ENCODE data around the gene SEPTIN2. TPM values are rescaled to one million over a fixed set of nuclear protein-coding genes. Genes with fewer than 3 reads are reported as not detected.

SEPTIN2 gene
- total and polyA plus RNA-seq, 2 experiments from 2014 or later, result 315 to 373 TPM

- Histone ChIP-seq H4K20me1 (ENCODE audit: insufficient read depth, poor library complexity, severe bottlenecking) (peaks cover 54% of the 10 kb centered on the region), H3K4me1 (ENCODE audit: insufficient read depth) (peaks cover 23% of the 10 kb centered on the region), H3K36me3 (replicated peaks; ENCODE audit: insufficient read depth, low read depth) (no peaks in the 10 kb centered on the region), H3K9me2 (replicated peaks; ENCODE audit: insufficient read depth) (no peaks in the 10 kb centered on the region), H3K4me3 (peak overlapping the region; percentile 37), H3K27ac (peak overlapping the region; percentile 99), H3K4me2 (peak overlapping the region; percentile 92), H3K27me3 (no peaks in the 10 kb centered on the region), H2AFZ (no peak overlapping the region), H3K9me3 (ENCODE audit: low read depth) (no peaks in the 10 kb centered on the region), H3K79me2 (peaks cover 89% of the 10 kb centered on the region)
- 90% methylated on average over 8 of the region's 8 CpGs for WGBS (ENCODE audit: low lambda C conversion rate, missing lambda C conversion rate)
- no peak for TF ChIP-seq EZH2 (IDR thresholded peaks at IDR 0.05; ENCODE audit: borderline replicate concordance)
- no peak for DNase-seq (ENCODE audit: low spot score)
These were observed 2.1 kb upstream of the SEPTIN2 start for GRCh38 chr2:241313543-241314095.

DNA sequence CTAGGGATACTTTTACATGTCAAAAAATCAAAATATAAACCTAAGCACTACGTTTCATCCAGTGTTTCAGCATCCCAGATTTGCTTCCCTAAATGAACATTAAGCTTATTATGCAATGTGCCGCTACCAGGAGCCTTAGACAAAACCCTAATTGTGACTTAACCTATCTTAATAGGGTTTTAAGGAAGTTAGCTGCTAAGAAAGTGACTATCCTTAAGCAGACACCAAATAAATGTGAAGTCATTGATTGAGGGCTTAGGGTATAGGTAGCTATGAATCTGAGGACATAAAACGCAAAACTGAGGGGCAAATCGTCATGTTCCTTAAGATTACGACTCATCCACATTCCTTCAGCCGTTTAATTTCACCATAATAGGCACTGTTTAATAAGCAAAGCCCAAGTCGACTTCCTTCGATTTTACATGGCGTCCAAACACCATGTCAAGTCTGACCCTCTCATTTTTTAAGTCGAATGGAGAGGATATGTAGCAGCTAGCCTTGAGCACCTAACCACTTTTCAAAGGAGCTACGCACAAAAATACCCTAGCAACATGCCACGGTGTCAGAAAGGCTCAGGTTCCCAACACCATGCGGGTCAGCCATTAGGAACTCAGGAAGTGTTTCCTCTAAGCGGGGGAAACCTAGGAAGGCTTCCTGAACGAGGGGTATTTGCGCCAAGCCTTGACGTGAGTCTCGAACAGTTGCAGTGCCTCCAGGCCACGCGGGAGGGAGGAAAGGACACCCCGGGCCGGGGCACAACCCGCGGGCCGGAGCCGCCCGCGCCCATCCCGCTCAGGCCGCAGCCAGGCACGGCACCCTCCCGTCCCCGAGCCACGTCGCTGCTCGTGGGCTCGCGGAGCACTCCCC is 1.3 kb upstream of the SEPTIN2 start:
- no peaks in the 10 kb centered on the region for H3K9me3 ChIP-seq (ENCODE audit: low read depth)
- peaks cover 32% of the 10 kb centered on the region for H3K4me1 ChIP-seq (ENCODE audit: insufficient read depth)
- peaks cover 54% of the 10 kb centered on the region for H4K20me1 ChIP-seq (ENCODE audit: insufficient read depth, poor library complexity, severe bottlenecking)
- H3K9me2 ChIP-seq (replicated peaks; ENCODE audit: insufficient read depth), result no peaks in the 10 kb centered on the region
- no peaks in the 10 kb centered on the region for H3K27me3 ChIP-seq
- peak overlapping the region; percentile 48 for H2AFZ ChIP-seq
- no peak for TF ChIP-seq EZH2phosphoT487 (IDR thresholded peaks at IDR 0.05; ENCODE audit: low read depth, severe bottlenecking, unreplicated experiment)
- no peak for TF ChIP-seq EZH2 (IDR thresholded peaks at IDR 0.05; ENCODE audit: borderline replicate concordance)
- TF ChIP-seq CTCF (IDR thresholded peaks at IDR 0.05; ENCODE audit: poor library complexity), result no peak
- peak overlapping the region; percentile 99 for H3K27ac ChIP-seq
- peak overlapping the region; percentile 37 for H3K4me3 ChIP-seq
- no peaks in the 10 kb centered on the region for H3K36me3 ChIP-seq (replicated peaks; ENCODE audit: insufficient read depth, low read depth)
- WGBS (ENCODE audit: low lambda C conversion rate, missing lambda C conversion rate), result 3% methylated on average over 38 of the region's 38 CpGs
- H3K4me2 ChIP-seq, result peak overlapping the region; percentile 92
- no peak for DNase-seq (ENCODE audit: low spot score)
- peaks cover 89% of the 10 kb centered on the region for H3K79me2 ChIP-seq

GRCh38 chr2:241315093-241315878 is 439 bp upstream of the SEPTIN2 start, which contains the start of gene HDLBP:
Gene HDLBP, minus strand, starts transcription at chr2:241315672. Its CDS starts 48,803 bp downstream, at chr2:241266869.
- H3K9me3 ChIP-seq (ENCODE audit: low read depth), result no peaks in the 10 kb centered on the region
- H4K20me1 ChIP-seq (ENCODE audit: insufficient read depth, poor library complexity, severe bottlenecking), result peaks cover 54% of the 10 kb centered on the region
- peaks cover 89% of the 10 kb centered on the region for H3K79me2 ChIP-seq
- H3K27me3 ChIP-seq, result no peaks in the 10 kb centered on the region
- WGBS (ENCODE audit: low lambda C conversion rate, missing lambda C conversion rate), result 2% methylated on average over 58 of the region's 73 CpGs
- peaks cover 39% of the 10 kb centered on the region for H3K4me1 ChIP-seq (ENCODE audit: insufficient read depth)
- no peaks in the 10 kb centered on the region for H3K36me3 ChIP-seq (replicated peaks; ENCODE audit: insufficient read depth, low read depth)
- DNase-seq (ENCODE audit: low spot score), result peak; percentile 100
- H2AFZ ChIP-seq, result peak within 1 kb of the TSS; percentile 48
- peak; percentile 61 for TF ChIP-seq CTCF (IDR thresholded peaks at IDR 0.05; ENCODE audit: poor library complexity)
- no peak for TF ChIP-seq EZH2phosphoT487 (IDR thresholded peaks at IDR 0.05; ENCODE audit: low read depth, severe bottlenecking, unreplicated experiment)
- no peaks in the 10 kb centered on the region for H3K9me2 ChIP-seq (replicated peaks; ENCODE audit: insufficient read depth)
- H3K4me3 ChIP-seq, result peak within 1 kb of the TSS; percentile 87
- peak within 1 kb of the TSS; percentile 92 for H3K4me2 ChIP-seq
- peak within 1 kb of the TSS; percentile 99 for H3K27ac ChIP-seq

All from hepatocyte (in vitro differentiated cells).